ENCODE data around the gene OAF.

GRCh38 chr11:120173019-120173705 is 37.7 kb upstream of the OAF start:
- TF ChIP-seq CTCF (IDR thresholded peaks at IDR 0.05; ENCODE audit: borderline replicate concordance, extremely low read depth, low read length, poor library complexity, severe bottlenecking) (no peak), EZH2 (IDR thresholded peaks at IDR 0.05; ENCODE audit: borderline replicate concordance, low read depth, low read length, severe bottlenecking) (no peak)

Measured in DND-41 (cell line).